ENCODE data around the gene DCC.

The DCC gene

GRCh38 chr18:53115876-53116585 lies 776.0 kb downstream of the DCC start:
- no peak for DNase-seq

DNA sequence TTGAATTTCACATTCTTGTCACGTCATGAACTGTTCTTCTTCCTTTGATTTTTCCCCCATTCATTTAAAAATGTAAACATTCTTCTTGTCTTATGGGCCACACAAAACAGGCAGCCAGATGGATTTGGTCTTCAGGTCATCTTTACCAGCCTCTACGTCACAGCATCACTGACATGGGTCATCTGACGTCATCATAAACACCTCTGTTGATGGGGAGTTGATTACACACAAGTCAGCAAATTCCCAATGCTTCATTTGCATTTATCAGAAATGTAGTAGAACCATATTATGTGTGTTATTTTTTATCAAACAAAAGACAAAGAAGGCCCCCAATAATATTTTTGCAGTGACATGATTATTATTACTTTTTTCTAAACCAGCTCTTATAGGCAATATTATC lies 777.9 kb downstream of the DCC start:
- DNase-seq = no peak

GRCh38 chr18:53126210-53126609 lies 786.2 kb downstream of the DCC start:
- no peak for DNase-seq

- no peak for DNase-seq
Measured at GRCh38 chr18:53131001-53131400, 791.0 kb downstream of the DCC start.

- DNase-seq = no peak
Measured at GRCh38 chr18:53134711-53135110, 794.7 kb downstream of the DCC start.

- no peak for DNase-seq
Measured at GRCh38 chr18:53135654-53136053, 795.7 kb downstream of the DCC start.

- DNase-seq = no peak
Measured at GRCh38 chr18:53139746-53140500, 799.9 kb downstream of the DCC start.

- DNase-seq = no peak
Measured at GRCh38 chr18:53142005-53142404, 802.0 kb downstream of the DCC start.

DNA sequence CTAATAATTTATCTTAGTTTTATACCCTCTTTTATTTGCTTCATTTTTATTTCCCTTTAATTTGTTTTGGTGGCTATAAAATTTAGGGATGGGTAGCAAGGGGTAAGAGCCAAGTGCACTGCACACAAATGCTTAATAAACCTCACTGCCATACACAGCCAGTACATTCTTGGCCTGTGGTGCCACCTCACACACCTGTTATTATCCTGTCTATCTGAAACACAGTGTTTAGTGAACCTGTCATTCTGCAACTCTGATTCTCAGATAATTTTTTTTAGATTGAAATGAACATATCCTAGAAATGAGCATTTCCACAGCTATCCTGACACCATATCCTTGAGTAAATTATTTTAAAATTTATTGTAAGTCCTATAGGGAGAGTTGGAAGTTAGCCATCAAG lies 807.5 kb downstream of the DCC start:
- DNase-seq = no peak

GRCh38 chr18:53148123-53148522 lies 808.1 kb downstream of the DCC start:
- no peak for DNase-seq

GRCh38 chr18:53152476-53152875 lies 812.5 kb downstream of the DCC start:
- DNase-seq = no peak

DNA sequence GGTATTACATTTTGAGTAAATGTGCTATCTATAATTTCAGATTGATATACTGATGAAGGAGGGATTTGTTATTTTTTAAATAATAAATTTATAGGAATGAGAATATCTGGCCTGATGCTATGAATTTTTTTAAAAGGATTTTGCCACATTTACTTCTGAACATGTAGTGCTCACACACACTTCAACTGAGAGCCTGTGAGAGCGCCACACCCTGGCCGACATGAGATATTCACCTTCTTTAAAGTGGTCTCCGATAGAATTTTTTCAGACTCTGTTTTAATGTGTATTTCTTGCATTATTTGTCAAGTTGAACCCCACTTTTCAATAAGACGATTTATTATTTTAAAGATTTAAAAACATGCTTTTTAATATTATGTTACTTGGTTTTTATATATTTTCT lies 813.3 kb downstream of the DCC start:
- peak; percentile 0 for DNase-seq

- DNase-seq = no peak
Measured at GRCh38 chr18:53153800-53154199, 813.8 kb downstream of the DCC start.

DNA sequence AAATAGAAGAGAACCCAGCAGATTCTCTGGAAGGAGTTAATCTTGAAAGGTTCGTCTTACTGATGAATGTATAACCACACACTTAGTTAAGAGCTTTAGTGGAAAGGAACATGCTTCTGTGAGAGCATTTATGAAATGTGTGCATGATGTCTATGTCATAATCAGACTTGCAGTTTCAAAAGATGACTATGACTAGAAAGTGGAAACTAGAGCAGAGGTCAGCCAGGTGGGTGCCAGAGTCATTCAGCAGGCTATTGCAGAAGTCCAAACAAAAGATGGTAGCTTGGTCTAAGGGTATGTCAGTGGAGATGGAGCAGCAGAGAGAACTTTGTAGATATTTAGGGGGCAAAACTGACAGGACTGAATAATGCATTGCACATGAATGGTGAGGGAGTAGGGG lies 825.8 kb downstream of the DCC start:
- DNase-seq = no peak

GRCh38 chr18:53169346-53169745 lies 829.3 kb downstream of the DCC start:
- no peak for DNase-seq

DNA sequence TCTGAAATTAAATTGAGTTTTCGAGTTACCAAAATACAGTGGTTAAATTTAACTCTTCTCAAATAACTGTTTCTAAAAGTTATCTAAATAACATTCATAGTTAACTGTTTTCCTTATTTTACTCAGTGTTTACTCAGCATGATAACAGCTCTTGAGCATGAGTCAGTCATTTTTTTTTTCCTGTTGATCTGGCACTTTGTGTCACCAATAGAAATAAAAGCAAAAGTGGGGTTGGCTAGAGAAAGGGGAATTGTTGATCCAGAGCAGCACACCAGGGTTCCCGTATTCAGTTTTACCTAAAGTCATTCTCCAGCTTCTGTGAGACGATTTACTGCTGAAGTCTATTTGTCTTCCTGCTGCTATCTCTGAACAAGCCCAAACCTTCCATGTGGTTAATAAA lies 851.6 kb downstream of the DCC start:
- DNase-seq = peak; percentile 4

DNA sequence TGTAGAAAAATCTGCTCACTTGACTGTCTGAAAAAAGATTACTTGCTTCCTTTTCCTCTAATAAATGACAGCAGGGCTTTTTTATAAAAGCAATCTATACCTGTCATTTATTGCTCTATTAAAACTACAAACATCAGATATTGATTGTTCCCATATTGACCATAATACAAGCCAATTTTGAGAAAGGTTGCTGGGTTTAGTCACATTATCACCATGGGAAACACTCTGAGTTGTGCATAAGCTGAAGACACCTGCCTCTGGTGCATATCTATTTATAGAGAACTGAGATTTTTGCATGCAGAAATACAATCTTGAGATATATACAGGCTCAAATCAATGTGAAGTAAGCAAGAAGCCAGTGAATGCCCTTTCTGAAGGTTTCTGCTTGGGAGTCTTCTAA lies 853.9 kb downstream of the DCC start:
- DNase-seq = no peak

GRCh38 chr18:53219853-53220252 lies 879.9 kb downstream of the DCC start:
- DNase-seq = peak; percentile 21

- DNase-seq = no peak
Measured at GRCh38 chr18:53224128-53224778, 884.3 kb downstream of the DCC start.

DNA sequence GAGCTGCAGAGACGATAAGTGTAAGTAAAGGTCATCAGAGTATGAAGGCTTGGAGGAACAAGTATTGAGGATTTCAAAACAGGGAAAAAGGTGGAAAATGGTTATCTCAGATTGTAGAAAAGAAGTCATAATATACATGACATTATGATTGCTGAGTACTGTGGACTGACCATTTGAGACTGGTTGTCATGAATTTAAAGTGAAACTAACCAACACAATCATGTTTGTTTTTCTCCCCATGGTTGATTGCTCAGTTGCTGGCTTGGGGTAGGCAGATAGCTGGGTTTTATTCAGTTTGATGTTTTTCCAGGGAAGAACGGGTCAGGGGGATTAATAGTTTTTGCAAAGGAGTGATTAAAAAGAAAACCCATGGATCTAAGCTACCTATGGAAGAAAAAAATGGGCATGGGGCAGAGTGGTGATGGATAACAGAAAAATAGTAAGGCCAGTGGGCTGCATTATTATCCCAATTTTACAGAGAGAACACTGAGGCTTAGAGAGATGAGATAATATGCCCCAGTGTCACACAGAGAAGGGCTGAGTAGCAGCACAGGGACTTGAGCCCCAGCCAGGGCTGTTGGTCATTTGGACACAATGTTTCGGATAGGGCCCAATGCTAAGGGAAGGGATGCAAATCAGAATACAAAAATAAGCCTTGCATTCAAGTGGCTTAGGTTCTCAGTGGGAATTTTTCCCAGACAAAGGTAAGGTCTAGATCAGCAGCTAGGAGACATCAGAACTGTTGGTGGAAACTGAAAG lies 885.7 kb downstream of the DCC start:
- DNase-seq = no peak

DNA sequence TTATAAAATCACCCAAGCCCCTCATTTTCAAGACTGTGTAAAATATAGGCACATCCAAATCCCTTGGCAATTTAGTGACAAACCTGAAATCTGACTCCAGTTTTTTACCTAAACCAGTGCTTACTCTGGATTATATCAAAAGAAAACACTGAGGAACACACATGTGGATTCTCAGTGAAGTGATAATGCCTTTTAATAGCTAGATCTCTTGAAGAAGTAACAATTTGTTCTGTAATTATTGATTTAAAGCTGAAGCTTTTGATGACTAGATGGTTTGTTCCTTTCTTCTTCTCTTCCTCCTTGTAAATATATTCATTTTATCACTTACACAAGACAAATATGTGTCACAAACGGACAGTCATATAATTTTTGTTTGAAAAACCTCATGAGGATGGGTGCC lies 894.6 kb downstream of the DCC start:
- no peak for DNase-seq

DNA sequence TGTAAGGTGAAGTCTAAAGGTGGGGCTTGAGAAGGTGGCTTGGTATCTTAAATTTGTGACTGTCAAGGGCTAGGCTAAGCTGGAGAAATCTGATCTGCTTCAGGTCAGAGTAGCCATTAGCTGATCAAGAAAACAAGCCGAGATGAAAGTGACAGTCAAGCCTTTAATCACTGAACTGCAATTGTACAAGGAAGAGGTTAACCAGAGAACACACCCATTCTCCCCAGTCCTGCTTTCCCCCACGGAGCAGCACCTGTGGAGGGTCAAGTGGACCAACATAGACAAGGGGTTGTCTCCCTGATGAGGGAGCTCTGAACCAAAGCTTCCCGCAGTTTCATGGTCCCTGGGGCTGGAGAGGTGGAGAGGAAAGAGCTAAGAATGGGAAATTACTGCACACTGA lies 901.2 kb downstream of the DCC start:
- DNase-seq = no peak

- DNase-seq = no peak
Measured at GRCh38 chr18:53253789-53254188, 913.8 kb downstream of the DCC start.

All from fibroblast of skin of scalp (primary cell).